ENCODE results near the gene ELF5.

DNA sequence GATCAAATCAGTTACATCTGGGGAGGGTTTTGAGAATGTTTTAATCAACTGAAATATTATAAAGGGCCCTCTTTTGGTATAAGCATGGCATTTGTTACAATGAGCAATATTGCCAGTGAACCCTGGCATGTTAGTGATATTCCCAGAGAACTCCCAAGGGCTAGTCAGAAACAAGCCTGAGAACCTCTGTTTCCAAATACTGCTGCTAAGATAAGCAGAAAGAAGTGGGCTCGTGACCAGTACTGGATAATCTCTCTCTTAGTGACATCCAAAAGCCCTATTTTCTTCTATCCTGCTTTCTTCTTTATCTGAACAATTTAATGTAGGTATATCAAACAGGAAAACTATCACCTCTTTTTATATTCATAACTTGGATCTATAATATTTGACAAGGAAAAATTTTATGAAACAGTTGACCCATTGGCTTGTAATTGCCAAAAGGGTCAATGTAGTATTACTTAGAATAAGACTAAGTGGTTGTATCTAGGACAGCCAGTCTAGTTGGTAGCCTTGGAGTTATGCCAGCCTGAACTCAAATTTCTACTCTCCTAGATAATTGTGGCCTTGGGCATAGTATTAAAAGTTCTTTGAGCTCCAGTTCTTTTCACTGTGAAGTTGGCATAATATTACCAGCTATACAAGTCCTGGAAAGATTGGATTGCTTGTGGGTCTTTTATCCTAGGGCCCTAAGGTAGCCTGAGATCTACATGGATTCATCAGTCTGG lies 59.1 kb downstream of the ELF5 start:
- TF ChIP-seq EZH2 (IDR thresholded peaks at IDR 0.05; ENCODE audit: borderline replicate concordance, low read depth, low read length, severe bottlenecking): no peak
- TF ChIP-seq, protein P1, sequence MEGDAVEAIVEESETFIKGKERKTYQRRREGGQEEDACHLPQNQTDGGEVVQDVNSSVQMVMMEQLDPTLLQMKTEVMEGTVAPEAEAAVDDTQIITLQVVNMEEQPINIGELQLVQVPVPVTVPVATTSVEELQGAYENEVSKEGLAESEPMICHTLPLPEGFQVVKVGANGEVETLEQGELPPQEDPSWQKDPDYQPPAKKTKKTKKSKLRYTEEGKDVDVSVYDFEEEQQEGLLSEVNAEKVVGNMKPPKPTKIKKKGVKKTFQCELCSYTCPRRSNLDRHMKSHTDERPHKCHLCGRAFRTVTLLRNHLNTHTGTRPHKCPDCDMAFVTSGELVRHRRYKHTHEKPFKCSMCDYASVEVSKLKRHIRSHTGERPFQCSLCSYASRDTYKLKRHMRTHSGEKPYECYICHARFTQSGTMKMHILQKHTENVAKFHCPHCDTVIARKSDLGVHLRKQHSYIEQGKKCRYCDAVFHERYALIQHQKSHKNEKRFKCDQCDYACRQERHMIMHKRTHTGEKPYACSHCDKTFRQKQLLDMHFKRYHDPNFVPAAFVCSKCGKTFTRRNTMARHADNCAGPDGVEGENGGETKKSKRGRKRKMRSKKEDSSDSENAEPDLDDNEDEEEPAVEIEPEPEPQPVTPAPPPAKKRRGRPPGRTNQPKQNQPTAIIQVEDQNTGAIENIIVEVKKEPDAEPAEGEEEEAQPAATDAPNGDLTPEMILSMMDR (IDR thresholded peaks at IDR 0.05; ENCODE audit: extremely low read depth in 1 of 2, insufficient read depth in 1 of 2, low read depth in 1 of 2, low read length in 2 of 2): no peak
- no peak for TF ChIP-seq POLR2AphosphoS5 (IDR thresholded peaks at IDR 0.05; ENCODE audit: insufficient read depth, low read depth, low read length)
- TF ChIP-seq, protein P2, sequence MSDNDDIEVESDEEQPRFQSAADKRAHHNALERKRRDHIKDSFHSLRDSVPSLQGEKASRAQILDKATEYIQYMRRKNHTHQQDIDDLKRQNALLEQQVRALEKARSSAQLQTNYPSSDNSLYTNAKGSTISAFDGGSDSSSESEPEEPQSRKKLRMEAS (IDR thresholded peaks at IDR 0.05; ENCODE audit: insufficient read depth, insufficient read length): no peak

Measured in endothelial cell of umbilical vein (primary cell).